Amniotic stem cell (primary cell): Measurements from ENCODE around the gene COMP.

Experiments used
- DNase-seq: peaks from one replicate; lab custom pipeline; 2025; lab: John Stamatoyannopoulos, UW

The COMP gene

DNA sequence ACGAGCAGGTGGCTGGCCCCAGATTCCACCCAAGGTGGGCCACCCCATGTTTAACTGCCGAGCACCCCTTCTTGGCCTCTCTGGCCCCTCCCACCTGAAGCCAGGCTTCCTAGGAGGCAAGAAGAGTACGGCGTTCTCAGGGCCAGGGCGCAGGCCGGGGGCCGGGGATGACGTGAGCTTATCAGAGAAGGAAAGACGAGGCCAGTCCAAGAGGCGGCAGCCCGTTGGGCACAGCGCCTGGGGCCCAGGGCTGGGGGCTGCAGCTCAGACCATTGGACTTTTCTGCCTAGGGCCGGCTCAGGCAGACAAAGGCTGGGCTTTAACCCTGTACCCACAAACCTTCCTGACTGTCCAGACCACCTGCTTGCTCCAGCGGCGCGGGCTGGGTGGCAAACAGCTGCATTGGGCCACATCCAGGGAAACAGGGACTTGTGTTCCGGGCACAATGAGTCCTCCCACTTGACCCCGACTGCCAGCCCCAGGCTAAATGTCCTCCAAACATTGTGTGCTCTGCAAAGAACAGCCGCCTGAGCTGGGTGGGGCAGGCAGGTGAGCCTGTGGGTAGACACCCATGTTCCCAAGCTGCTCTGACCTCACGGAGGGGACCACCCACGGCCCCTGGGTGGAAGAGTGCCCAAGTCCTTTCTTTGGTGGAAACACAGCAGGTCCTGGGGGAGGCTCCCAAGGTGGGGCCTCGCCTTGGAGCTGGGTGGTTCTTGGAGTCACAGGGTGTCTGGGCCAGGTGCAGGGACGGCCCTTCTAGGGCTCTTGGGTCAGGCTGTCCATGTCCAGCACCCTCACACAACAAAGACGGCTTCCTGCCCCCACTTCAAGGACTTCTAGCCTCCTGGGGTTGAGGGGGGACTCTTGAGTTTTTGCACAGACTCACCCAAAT, 21.9 kb downstream of the COMP start:
- DNase-seq, result no peak

DNA sequence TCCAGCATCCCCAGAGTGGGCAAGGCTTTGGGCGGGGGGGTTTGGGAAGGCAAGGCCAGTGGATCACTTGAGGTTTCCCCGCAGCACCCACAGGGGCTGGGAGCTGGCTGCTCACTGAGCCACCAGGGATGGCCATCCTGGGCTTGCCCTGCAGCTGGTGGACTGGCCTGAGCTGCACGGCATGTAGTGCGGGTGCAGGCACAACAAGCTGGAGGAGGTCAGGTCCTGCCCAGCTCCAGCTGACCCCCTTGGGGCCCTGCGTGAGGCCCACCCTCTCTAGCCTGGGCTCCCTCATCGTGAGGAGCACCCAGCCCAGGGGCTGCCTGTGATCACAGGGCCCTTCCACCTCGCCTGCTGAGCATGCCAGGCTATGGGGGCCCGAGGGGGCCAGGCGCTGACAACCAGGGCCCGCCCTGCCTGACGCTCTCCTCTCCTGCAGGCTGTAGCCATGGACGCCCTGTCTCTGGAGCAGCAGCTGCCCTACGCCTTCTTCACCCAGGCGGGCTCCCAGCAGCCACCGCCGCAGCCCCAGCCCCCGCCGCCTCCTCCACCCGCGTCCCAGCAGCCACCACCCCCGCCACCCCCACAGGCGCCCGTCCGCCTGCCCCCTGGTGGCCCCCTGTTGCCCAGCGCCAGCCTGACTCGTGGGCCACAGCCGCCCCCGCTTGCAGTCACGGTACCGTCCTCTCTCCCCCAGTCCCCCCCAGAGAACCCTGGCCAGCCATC, 22.9 kb downstream of the COMP start:
- DNase-seq, result no peak

DNA sequence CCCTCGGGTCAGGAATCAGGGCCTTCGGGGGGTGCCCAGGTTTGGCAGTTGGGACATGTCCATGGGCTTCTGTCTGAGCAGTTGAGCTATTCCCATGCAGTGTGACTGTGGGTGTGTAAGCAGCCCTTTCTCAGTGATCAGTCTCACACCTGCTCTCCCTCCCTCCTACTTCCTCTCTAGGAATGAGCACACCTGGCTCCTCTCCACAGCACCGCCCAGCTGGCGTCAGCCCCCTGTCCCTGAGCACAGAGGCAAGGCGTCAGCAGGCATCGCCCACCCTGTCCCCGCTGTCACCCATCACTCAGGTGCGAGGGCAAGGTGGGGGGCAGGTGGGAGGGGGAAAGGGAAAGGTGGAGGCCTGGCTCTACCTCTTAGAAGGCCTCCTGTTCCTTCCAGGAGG, 25.9 kb downstream of the COMP start:
- no peak for DNase-seq

DNA sequence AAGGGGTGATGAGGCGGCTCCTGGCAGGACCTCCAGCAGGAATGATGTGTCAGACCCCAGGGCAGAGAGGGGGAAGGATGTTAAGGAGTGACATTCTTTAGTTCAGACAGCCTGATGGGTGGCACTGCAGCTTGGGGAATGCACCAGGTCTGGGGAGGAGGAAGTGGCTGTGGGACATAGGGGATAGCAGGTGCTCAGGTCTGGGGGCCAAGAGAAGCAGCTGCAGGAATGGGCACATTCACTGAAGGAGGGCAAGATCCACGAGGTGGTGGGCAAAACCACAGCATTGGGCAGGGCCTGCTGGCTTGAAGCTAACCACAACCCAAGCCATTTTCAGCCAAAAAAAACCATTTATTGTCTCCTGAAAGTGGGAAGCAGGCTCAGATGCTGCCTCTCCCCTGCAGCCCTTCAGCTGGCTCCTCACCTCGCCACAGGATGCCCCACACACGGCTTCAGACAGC, 26.5 kb downstream of the COMP start:
- DNase-seq, result no peak

DNA sequence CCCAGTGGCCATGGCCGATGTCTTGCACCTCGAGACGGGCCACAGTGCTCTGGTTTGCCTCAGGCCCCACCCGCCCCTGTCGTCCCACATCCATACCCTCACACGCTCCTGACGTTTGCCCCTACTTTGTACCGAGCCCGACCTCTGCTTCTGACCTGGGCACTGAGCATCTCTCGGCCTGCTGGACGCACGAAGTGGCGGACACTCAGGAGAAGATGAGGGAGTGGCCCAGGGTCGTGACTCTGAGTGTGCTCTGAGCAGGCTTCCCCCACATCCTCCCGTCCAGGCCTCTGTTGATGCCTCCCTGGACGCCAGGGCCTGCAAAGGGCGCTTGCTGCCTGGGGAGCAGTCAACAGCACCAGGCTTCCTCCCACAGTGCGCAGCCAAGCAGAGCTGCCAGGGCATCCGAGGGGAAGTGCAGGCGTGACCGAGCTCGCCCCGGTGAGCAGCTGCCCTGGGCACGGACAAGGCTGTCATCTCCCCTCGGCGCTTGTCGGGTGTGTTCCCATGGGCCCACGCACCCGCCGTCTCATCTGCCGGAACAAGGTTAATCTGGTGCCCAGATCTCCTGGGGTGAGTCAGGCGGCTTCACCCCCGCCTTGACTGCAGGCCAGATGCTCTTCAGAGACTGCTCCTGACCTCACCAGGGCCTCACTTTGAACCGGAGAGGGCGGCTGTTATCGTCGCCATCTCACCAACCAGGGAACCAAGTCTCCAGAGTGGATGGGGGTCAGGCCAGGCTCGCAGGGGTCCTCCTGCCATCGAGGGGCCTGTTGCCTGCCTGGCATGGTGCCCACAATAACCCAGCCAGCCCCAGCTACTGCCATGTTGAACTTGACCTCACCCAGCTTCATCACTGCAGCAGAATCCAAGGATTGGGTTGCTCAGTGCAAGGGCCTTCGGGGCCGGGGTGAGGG, 27.2 kb downstream of the COMP start:
- DNase-seq, result no peak

DNA sequence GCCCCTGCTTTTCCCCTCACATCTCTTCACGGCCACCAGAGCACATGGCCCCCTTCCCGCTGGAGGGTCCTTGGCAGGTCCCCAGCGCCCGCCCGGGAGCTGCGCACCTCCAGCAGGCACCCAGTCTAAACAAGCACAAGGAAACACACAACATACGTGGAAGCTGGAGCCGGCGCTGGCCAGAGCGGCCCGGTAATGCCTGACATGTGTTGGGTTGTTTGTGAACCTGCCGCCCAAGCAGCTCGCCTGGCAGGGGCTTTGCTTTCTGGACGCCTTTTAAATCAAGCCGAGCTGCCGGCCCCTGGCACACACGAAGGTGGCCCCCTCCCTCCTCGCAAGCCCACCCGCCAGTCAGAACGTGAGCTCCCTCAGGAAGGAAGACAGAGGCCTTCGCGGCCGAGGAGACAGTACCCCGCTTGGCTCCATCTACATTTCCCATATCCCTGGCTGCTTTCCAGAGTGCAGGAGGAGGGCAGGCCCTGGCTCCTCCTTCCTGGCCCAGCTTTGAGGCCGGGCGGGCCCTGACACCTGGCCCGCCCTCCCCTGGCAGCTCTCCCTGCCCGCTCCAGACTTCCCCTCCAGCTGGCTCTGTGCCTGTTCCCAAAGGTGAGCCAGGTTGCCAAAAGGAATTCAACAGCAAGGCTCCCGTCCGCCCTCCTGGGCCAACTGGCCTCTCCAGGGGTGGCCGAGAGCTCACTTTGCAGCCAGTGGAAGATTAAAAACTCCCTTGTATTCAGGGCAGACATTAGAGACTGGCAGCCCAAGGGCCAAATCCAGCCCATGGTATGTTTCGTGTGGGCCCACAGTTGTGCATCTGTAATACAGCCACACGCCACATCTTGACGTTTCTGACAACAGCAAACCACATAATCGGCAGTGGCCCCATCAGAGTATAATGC, 28.7 kb downstream of the COMP start:
- no peak for DNase-seq

DNA sequence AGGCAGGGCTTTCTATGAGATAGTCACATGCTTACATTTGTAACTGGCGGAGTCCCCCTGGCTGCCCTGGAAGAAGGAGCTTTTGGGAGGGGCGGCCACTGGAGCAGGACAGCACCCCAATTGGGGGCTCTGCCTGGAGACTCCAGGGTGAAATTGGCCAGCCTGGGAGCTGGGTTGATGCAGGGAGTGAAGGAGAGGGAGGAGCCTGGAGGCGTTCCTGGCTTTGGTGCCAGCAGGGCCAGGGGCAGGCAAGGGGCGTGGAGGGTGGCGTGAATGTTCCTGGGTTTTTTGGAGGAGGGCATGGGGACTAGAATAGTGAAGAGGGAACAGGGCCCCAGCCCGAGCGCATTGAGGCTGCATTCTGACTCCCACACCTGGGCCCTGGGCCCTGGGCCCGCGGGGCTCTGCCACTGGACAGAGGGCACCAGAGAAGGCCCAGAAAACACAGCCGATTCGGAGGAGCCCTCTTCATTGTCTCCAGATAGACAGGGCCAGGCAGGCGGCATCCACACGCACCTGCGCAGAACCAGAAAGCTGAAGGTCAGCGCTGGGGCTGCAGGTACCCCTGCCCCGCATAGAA, 29.5 kb downstream of the COMP start:
- no peak for DNase-seq

DNA sequence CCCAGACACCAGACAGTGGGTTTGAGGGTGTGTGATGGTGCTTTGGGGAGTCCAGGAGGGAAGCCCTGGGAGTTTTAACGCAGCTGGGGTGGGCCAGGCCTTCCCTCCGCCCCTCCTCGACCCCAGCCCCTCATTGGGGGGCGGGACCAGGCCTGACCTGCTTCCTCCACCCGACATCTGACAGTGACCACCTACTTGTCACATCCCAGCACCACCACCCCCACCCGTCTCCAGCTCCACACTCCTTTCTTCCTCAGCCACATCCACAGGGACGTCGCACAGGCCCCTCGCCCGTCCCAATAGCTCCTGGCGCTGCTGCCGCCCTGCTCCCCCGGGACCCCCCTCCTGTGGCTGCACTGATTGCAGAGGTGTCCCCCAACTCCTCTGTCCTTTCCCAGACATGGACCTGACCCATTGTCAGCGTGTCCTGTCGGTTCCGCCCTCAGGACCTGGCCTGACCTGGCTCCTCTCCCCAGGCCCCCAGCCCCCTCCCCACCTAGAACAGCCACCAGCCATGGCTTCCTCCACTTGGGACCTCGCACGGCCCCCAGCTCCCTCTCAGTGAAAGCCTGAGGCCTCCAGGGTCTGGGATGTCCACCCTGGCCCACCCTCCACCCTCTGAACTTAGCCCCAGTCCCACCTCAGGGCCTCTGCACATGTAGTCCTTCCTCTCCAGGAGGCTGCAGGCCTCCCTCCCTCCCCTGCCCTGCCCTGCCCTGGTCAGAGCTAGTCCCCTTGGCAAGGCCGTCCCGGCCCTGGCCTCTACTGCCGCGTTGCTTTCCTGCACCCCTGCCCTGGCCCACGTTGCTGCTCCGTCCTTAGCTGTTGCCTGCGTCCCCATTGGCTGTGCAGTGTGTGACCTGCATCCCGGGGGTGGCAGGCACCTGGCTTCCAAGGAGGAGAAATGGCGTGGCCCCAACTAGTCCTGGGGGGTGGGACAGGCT, 30.4 kb downstream of the COMP start:
- no peak for DNase-seq

DNA sequence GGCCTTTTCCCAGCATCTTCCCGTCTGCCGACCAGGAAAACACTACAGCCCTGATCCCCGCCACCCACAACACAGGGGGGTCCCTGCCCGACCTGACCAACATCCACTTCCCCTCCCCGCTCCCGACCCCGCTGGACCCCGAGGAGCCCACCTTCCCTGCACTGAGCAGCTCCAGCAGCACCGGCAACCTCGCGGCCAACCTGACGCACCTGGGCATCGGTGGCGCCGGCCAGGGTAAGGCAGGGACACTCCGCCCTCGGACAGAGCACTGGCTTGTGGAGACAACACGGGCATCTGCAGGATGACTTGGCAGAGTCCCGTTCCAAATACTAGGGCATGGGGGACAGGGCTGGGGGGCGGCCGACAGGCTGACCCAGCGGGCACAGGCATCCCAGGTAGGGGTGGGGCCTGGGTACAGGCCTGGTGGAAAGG, 31.1 kb downstream of the COMP start:
- DNase-seq, result no peak

DNA sequence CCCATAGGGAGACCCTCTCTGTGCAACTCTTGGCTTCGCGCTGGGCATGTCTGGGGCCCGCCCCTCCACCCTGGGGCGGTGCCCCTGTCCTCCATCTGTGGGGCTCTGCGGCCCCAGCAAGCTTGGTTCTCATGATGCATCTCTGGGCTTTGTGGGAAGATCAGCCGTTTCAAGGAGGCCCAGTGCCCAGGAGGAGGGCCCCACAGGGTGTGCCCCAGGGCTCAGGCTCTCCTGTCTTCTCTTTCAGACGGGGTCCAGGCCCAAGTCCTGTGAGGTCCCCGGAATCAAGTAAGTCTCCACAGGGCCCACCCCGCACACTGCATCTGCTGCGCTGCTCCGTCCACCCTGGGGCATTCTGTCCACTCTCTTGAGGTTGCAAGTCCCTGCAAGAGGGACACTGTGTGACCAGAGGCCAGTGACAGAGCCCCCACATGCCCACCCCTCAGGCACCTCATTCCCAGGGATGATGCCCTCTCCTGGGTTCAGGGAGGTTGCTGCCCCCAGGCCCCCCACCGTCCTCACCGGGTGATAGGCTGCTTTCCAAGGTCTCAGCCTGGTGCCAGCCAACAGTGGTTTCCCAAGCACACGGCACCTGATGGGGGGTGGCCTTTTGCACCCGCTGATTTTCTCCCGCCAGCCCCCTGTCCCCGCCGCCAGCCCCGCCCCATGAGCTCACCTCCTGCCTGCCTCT, 31.7 kb downstream of the COMP start:
- DNase-seq, result no peak

DNA sequence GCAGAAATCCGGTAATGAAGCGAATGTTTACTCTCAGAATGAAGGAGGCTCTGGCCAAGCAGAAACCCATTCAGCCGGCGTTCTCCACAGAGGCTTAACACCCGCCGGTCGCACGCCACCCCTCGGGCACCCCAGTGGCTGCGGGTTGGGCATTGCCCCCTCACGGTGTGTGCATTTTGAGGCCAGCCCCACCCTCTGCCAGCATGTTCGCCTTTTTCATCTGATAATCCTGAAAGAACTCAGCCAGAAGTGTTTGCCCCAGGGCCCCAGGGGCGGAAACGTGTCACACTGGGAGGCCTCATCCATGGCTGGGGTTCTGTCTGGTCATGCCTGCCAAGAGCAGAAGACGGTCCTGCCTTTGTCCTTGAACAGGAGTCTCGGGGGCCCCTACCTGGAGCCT, 34.2 kb downstream of the COMP start:
- no peak for DNase-seq

DNA sequence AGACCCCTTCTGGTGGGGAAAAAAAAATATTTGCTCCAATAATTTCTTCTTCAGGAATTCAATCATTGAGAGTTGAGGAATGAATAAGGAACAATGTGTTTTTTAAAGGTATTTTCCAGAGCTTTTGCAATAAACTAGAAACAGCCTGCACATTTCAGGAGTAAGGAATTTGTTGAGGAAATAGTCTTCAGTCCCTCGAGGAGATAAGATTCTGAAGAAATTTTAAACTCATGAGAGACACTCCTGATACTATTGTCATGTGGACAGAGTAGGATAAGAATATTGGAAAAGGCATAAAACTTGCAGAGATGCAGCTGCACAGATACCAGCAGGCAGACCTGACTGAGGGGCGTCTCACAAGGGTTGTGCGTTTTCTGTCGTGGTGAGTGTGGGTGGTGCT, 36.6 kb downstream of the COMP start:
- no peak for DNase-seq

DNA sequence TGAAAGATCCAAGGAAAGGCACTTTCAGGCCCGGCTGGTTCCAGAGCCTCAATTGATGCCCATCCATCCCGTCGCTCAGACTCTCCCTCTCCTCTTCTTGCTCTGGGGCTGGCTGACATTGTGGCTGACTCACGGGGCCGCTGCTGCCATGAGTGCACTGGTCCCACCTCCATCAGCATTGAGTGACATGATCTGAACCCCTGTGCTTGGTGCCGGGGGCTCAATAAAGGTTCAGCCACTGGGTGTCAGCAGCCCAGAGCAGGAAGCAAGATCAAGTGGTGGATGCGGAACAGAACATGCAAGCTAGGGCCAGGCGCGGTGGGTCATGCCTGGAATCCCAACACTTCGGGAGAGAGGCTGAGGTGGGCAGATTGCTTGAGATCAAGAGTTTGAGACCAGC, 39.5 kb downstream of the COMP start:
- no peak for DNase-seq

DNA sequence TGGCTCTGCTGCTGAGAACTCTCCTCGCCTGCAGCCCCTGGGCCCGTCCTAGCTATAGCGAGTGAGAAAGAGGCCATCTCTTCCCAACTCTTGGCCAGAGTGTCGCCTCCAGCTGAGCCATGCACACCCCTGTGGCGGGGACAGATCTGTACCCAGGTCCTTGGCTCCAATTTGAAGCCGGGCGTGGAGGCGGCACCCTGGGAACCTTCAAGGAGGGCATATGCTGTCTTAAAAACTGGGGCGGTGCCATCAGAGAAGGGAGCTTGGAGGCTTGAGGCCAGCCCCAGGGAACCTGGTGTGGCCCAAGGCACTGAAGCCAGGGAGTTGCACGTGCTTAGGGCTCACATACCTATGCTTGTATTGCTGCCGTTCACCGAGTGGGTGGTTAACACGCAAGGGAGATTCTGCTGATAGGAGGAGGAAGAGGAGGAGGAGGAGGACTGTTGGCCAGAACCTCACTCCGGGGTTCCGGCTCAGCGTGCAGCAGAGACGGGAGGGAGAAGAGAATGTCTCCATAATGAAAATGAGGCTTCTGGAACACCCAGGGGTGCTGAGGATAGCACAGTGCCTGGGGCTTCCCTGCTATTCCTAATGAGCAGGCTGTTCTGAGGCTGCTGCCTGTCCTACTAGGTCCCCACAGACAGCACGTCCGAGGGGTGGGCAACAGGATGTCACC, 40.7 kb downstream of the COMP start:
- no peak for DNase-seq

DNA sequence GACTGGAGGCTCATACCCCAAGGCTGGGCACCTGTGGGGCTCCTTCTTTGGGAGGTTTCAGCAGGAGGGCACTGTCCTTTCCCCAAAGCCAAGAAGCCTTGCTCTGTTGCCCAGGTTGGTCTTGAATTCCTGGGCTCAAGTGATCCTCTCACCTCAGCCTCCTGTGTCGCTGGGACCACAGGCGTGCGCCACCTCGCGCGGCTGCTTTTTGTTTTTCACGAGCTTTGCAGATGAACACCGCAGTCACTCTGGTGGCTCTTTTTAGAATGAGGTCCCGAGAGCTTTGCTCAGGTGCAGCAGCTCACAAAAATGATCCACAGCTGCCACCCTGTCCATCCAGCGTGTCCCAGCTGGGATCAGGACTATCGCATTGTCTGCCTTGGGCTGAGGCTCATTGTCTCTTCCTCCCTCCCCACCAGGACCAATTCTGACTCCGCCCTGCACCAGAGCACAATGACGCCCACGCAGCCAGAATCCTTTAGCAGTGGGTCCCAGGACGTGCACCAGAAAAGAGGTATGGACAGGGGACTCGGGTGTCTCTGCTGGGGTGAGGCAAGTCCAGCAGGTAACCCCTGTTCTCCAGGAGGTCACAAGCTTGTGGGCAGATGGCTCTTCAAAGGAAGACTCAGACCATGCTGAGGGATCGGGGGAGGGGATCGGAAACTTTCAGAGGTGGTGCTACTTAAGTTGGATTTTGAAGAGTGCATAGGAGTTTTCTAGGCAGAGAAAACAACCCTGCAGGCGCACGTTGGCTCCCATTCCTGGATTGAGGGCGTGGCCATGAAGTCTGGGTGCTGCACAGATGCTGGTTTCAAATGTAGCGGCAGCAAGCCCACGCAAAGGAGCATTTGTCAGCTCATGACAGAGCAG, 41.5 kb downstream of the COMP start:
- no peak for DNase-seq

DNA sequence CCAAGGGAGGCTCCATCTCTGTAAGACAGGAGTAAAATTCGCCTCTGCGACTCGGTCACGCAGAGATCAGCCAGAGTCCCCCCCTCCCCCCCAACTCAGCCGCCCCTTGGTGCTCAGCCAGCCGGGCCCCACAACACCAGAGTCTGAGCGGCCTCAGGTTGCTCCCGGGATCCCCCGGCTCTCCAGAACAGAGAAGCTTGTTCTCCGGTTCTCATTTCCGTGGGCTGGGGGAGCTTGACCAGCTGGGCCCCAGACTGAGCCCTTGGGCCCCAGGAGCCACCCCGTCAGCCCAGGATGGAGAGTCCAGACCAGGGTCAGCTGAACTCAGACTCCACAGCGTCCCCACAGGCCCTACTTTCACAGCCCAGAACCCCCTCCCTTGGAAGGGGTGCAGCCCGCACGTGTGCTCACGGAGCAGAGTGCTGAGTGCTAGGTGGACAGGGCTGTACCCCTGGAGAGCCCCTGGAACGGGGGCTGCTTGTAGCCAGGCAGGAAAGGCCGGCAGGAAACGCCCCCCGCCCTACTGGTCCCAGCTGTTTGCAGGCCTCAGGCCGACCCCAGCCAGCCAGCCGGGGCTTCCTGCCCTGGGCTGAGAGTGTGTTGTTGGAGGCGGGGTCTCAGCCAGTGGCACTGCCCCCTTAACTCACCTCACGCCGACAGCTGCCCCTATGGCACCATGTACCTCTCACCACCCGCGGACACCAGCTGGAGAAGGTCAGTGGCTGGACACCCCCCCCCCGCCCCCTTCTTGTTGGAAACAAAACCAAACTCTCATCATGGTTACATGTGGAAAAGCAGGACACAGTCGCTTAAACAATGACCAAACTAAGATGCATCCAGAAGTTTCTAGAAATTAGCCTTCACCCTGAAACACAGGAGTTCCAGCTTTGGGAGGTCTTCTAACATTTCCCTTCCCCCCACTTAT, 44.4 kb downstream of the COMP start:
- DNase-seq, result no peak
